GM12878 (cell line): ENCODE results near the gene PCYT1B. TPM values are rescaled to one million over a fixed set of nuclear protein-coding genes. Genes with fewer than 3 reads are reported as not detected.

Source experiments
- ATAC-seq: fragments of 200-7000 bp; cut with Tn5 transposase; 3 replicates; pipeline ENCODE4 v1.9.1; 2020; ENCODE audit warnings: mild to moderate bottlenecking, moderate library complexity
- BruUV-seq: library from RNA; stranded (reverse); fragments of 400-500 nt; replicated peaks from 2 replicates; lab custom pipeline; 2021; lab: Mats Ljungman, UMichigan
- CTCF ChIA-PET: fragments of 300-600 bp; sonication (Branson Sonifier 250); formaldehyde crosslinking; extraction: SDS; loops from one replicate; lab custom pipeline; 2021; ENCODE audit warnings: inconsistent platforms; lab: Yijun Ruan, JAX
- POLR2A ChIA-PET: fragments of 350-600 bp; formaldehyde crosslinking; extraction: SDS; loops from one replicate; lab custom pipeline; 2021; ENCODE audit warnings: inconsistent platforms; lab: Charles Lee
- RAD21 ChIA-PET: fragments of 300-600 bp; sonication (Branson Sonifier 250); formaldehyde crosslinking; loops from one replicate; lab custom pipeline; 2023; ENCODE audit warnings: antibody characterized with exemption; ENCODE audit not compliant: unreplicated experiment; lab: Charles Lee
- SMC1A ChIA-PET: fragments of 300-600 bp; sonication (Branson Sonifier 250); formaldehyde crosslinking; loops from one replicate; lab custom pipeline; 2023; ENCODE audit not compliant: unreplicated experiment, uncharacterized antibody; lab: Charles Lee
- DNase-seq: peaks from one replicate; pipeline ENCODE4 v3.0.0-alpha.2; 2011; ENCODE audit warnings: low read depth, low spot score
- FAIRE-seq: peaks from 3 replicates; lab custom pipeline; 2011; peaks lifted over from hg19 to GRCh38; lab: Jason Lieb, UNC
- H2AFZ ChIP-seq: 2 replicates; pipeline ENCODE4 v1.6.0; 2011; ENCODE audit warnings: low read depth, low read length, control low read depth; ENCODE audit not compliant: control insufficient read depth
- H3K27ac ChIP-seq: 2 replicates; pipeline ENCODE4 v1.5.1; 2011; ENCODE audit warnings: control low read depth; ENCODE audit not compliant: control insufficient read depth, insufficient read depth
- H3K27me3 ChIP-seq, 2 experiments: replicated peaks in 1 of 2; 2 replicates each; pipeline versions ENCODE4 v1.6.0 to v1.6.1; 2011; ENCODE audit warnings: low read length in 1 of 2; ENCODE audit not compliant: control insufficient read depth in 2 of 2, insufficient read depth in 2 of 2
- H3K36me3 ChIP-seq, 2 experiments: 2 replicates each; pipeline ENCODE4 v1.5.1; 2011; ENCODE audit warnings: low read length in 1 of 2; ENCODE audit not compliant: control insufficient read depth in 2 of 2, insufficient read depth in 2 of 2
- H3K4me1 ChIP-seq: 2 replicates; pipeline ENCODE4 v1.6.1; 2011; ENCODE audit warnings: mild to moderate bottlenecking, low read length, moderate library complexity, mixed read lengths; ENCODE audit not compliant: control insufficient read depth, insufficient read depth
- H3K4me2 ChIP-seq: 2 replicates; pipeline ENCODE4 v1.6.0; 2011; ENCODE audit warnings: control low read depth; ENCODE audit not compliant: control insufficient read depth, insufficient read depth
- H3K4me3 ChIP-seq: fragments of 200-600 bp; sonication (generic); 2 replicates; pipeline ENCODE4 v1.5.1; 2016
- H3K79me2 ChIP-seq: 2 replicates; pipeline ENCODE4 v1.6.0; 2011; ENCODE audit warnings: low read length; ENCODE audit not compliant: control insufficient read depth, insufficient read depth
- H3K9ac ChIP-seq: 2 replicates; pipeline ENCODE4 v1.8.0; 2011; ENCODE audit warnings: low read length, control low read depth, mixed read lengths; ENCODE audit not compliant: control insufficient read depth, insufficient read depth
- H3K9me3 ChIP-seq: replicated peaks from 3 replicates; pipeline ENCODE4 v1.5.1; 2011; ENCODE audit warnings: mild to moderate bottlenecking, low read length; ENCODE audit not compliant: control insufficient read depth, insufficient read depth
- H4K20me1 ChIP-seq: 2 replicates; pipeline ENCODE4 v1.6.0; 2011; ENCODE audit not compliant: control insufficient read depth, insufficient read depth
- EED ChIP-seq: sonication (generic); IDR thresholded peaks from 2 replicates; pipeline ENCODE4 v1.6.1; 2016; ENCODE audit warnings: antibody characterized with exemption, low read depth
- EP300 ChIP-seq, 2 experiments: fragments of 150-350 bp in 1 of 2; IDR thresholded peaks; 2 replicates each; pipeline ENCODE4 v1.6.1; 2011 to 2012; ENCODE audit warnings: low read depth in 2 of 2, low read length in 2 of 2, borderline replicate concordance in 1 of 2, improper control_type of control experiment in 1 of 2, inconsistent platforms in 1 of 2; ENCODE audit not compliant: control insufficient read depth in 1 of 2
- MYC ChIP-seq: IDR thresholded peaks from 2 replicates; pipeline ENCODE4 v1.6.1; 2011; ENCODE audit warnings: mild to moderate bottlenecking, low read length, moderate library complexity, inconsistent platforms; ENCODE audit not compliant: insufficient read depth, insufficient replicate concordance, insufficient read length, severe bottlenecking
- SREBF1 ChIP-seq: IDR thresholded peaks from 2 replicates; pipeline ENCODE4 v1.6.1; 2012; ENCODE audit warnings: mild to moderate bottlenecking, low read length
- TCF12 ChIP-seq: IDR thresholded peaks from 2 replicates; pipeline ENCODE4 v1.6.1; 2011; ENCODE audit warnings: low read depth, mild to moderate bottlenecking, low read length
- TCF7 ChIP-seq: IDR thresholded peaks from 2 replicates; pipeline ENCODE4 v1.6.1; 2014; ENCODE audit warnings: antibody characterized with exemption, borderline replicate concordance
- WGBS: methylation state at CpG from one replicate; pipeline ENCODE4 v1.1.6; 2016; ENCODE audit warnings: low lambda C conversion rate; ENCODE audit not compliant: insufficient replicate concordance, insufficient coverage; ENCODE audit errors: missing lambda C conversion rate; 5-methylcytosine and 5-hydroxymethylcytosine counted together
- in situ Hi-C: fragments of 300-500 bp; cut with MboI; formaldehyde crosslinking; loops from 9 replicates; pipeline ENCODE4 v1.14.3; 2018; ENCODE audit warnings: mixed read lengths
- intact Hi-C: fragments of 100-400 bp; cut with micrococcal nuclease; formaldehyde crosslinking; loops from one replicate; pipeline ENCODE4 v1.14.2; 2022; ENCODE audit not compliant: unreplicated experiment
- polyA plus RNA-seq, 11 experiments: library from polyadenylated mRNA; depleted of rRNA in 4 of 11; unstranded in 6 of 11; stranded (reverse) in 5 of 11; fragments of >200 nt; fragmentation: Nextera tagmentation in 4 of 11; fragmentation: Illumina TruSeq in 1 of 11; extraction: Ambion mirVana in 4 of 11; extraction: Trizol in 1 of 11; gene quantifications; 1 replicate in 1 of 11; 2 replicates in 10 of 11; pipeline versions ENCODE4 v1.2.1 to v1.2.3, GENCODE V29; 2011 to 2016; ENCODE audit warnings: inconsistent platforms in 2 of 11, missing spikeins in 2 of 11, low read depth in 1 of 11
- total RNA-seq, 4 experiments: library from RNA; depleted of rRNA in 3 of 4; stranded (reverse); fragments of >200 nt in 3 of 4; fragmentation: Illumina TruSeq in 1 of 4; extraction: Trizol in 1 of 4; gene quantifications; 2 replicates each; pipeline versions ENCODE4 v1.2.1 to v1.2.3, GENCODE V29; 2013 to 2021

The PCYT1B gene
- total and polyA plus RNA-seq, 10 of the 15 experiments (the other 5 are each of a cell fraction or from before 2014, with no cell fraction given): 0.10 TPM; not detected in 9

DNA sequence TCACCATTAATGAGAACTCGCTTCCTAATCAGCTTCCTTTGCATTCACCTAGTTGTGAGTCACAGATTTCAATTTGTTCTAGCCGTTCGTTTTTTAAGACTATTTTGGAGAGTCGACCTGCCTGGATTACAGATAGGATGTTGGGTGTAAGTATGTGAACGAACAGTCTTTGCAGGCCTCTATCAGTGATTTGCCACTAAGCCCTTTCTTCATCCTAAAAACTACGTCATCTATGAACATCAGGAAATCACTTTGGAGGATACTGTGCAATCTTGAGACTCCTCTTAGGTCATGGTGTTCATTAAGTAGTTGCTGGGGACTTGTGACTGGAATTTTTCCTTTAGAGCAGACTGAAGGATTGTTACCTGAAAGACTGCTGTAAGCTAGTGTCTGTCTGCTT is 47.7 kb upstream of the PCYT1B start:
- ChIA-PET POLR2A (interaction anchor here (0.5 to 0.7 kb wide), 2 partner anchors 300 to 798 kb away, joined by 3 to 8 read pairs; no protein-coding TSS in a partner anchor), RAD21 (interaction anchor here (1.3 kb wide), 1 partner anchor 324 kb away, joined by 3 read pairs; no protein-coding TSS in a partner anchor), SMC1A (interaction anchor here (1.1 kb wide), 1 partner anchor 106 kb away, joined by 3 read pairs; no protein-coding TSS in a partner anchor), CTCF (interaction anchor here (0.6 to 0.9 kb wide), 2 partner anchors 18 to 378 kb away, joined by 3 to 4 read pairs; no protein-coding TSS in a partner anchor)
- no peaks in the 10 kb centered on the region for H4K20me1 ChIP-seq
- H3K27ac ChIP-seq: no peak overlapping the region
- peak overlapping the region; percentile 51 for H3K4me2 ChIP-seq
- ATAC-seq (no peak), FAIRE-seq (peak; percentile 49), DNase-seq (no peak)
- H3K36me3 ChIP-seq: no peaks in the 10 kb centered on the region
- H3K79me2 ChIP-seq: peaks cover 44% of the 10 kb centered on the region
- intact Hi-C loops (no loop called here), in situ Hi-C loops (no loop called here)
- no peaks in the 10 kb centered on the region for H3K27me3 ChIP-seq
- peak overlapping the region; percentile 75 for H3K4me3 ChIP-seq
- no peaks in the 10 kb centered on the region for H3K9me3 ChIP-seq
- no peaks in the 10 kb centered on the region for H3K4me1 ChIP-seq
- BruUV-seq: no TSS peak
- no peak overlapping the region for H2AFZ ChIP-seq
- WGBS: 2% methylated on average over 6 of the region's 6 CpGs
- TF ChIP-seq EP300 (IDR thresholded peaks at IDR 0.05; ENCODE audit: borderline replicate concordance in 1 of 2, control insufficient read depth in 1 of 2, low read depth in 2 of 2, low read length in 2 of 2) (no peak), TCF7 (no peak), MYC (no peak), SREBF1 (no peak), EED (no peak), TCF12 (no peak)
- H3K9ac ChIP-seq: peak overlapping the region; percentile 24; the same call in 1 of the 2 replicates
